Transverse colon (tissue), 4 donors: Measurements from ENCODE around the gene LZIC. TPM values are rescaled to one million over a fixed set of nuclear protein-coding genes. Genes with fewer than 3 reads are reported as not detected.

Experiments used
- DNase-seq: peaks from one replicate; pipeline ENCODE4 v3.0.0-alpha.2; 2019
- H3K27ac ChIP-seq, 4 donors: fragments of 200-600 bp; sonication (generic); 2 replicates each; pipeline ENCODE4 v1.5.1; 2016 to 2018; ENCODE audit warnings: inconsistent platforms in 4 of 4
- H3K27me3 ChIP-seq: fragments of 200-600 bp; sonication (generic); 2 replicates; pipeline ENCODE4 v1.5.1; 2017; ENCODE audit warnings: inconsistent platforms
- H3K36me3 ChIP-seq, 4 donors: fragments of 200-600 bp; sonication (generic); 2 replicates each; pipeline ENCODE4 v1.5.1; 2017 to 2019; ENCODE audit warnings: inconsistent platforms in 4 of 4
- H3K4me1 ChIP-seq, 4 donors: fragments of 200-600 bp; sonication (generic); 2 replicates each; pipeline ENCODE4 v1.5.1; 2017 to 2020; ENCODE audit warnings: inconsistent platforms in 4 of 4
- H3K4me3 ChIP-seq, 4 donors: fragments of 200-600 bp; sonication (generic); 1 replicate in 1 of 4; 2 replicates in 3 of 4; pipeline versions ENCODE4 v1.5.1 to v1.6.1; 2017 to 2019; ENCODE audit warnings: inconsistent platforms in 4 of 4
- H3K9me3 ChIP-seq, 2 donors: fragments of 200-600 bp; sonication (generic); 2 replicates each; pipeline ENCODE4 v1.5.1; 2017 to 2019; ENCODE audit warnings: inconsistent platforms in 2 of 2
- CTCF ChIP-seq, 5 experiments: fragments of 200-600 bp in 3 of 5; fragments of 450-650 bp in 2 of 5; sonication (generic) in 3 of 5; IDR thresholded peaks; 1 replicate in 2 of 5; 2 replicates in 3 of 5; pipeline ENCODE4 v1.5.1; 2016 to 2017; ENCODE audit warnings: antibody characterized with exemption in 5 of 5, inconsistent platforms in 3 of 5, mild to moderate bottlenecking in 2 of 5, moderate library complexity in 1 of 5
- EP300 ChIP-seq: sonication (generic); formaldehyde crosslinking; IDR thresholded peaks from one replicate; pipeline ENCODE4 v1.6.1; 2017; ENCODE audit warnings: antibody characterized with exemption, low read depth
- POLR2A ChIP-seq: fragments of 450-650 bp; IDR thresholded peaks from one replicate; pipeline ENCODE4 v1.6.1; 2016; ENCODE audit warnings: antibody characterized with exemption, mild to moderate bottlenecking, moderate library complexity
- POLR2AphosphoS5 ChIP-seq, 3 donors: sonication (generic); formaldehyde crosslinking; IDR thresholded peaks; one replicate each; pipeline ENCODE4 v1.6.1; 2016; ENCODE audit warnings: antibody characterized with exemption in 3 of 3
- WGBS, 2 donors: methylation state at CpG; one replicate each; pipeline ENCODE4 v1.1.5; 2018; ENCODE audit warnings: low coverage in 1 of 2; 5-methylcytosine and 5-hydroxymethylcytosine counted together
- in situ Hi-C, 4 donors: fragments of 200-750 bp; cut with MboI; loops; one replicate each; pipeline versions ENCODE4 v1.15.0 to v1.15.1; 2017; ENCODE audit warnings: low sequenced_read_pairs in 3 of 4, low pct_ligation_motif_present in 1 of 4, low pct_unique_long_range_greater_than_20kb in 1 of 4
- intact Hi-C: fragments of 100-400 bp; cut with DNase I; formaldehyde crosslinking; loops from one replicate; pipeline ENCODE4 v1.15.1; 2023; ENCODE audit warnings: low total_unique reads
- total RNA-seq, 4 donors: library from RNA; depleted of rRNA; stranded (reverse); fragments of >200 nt; gene quantifications; one replicate each; pipeline ENCODE4 v1.1.0, GENCODE V29; 2016

Gene LZIC
- total RNA-seq, 4 donors from 2014 or later, result 10.7 to 41.0 (median 26.6) TPM

DNA sequence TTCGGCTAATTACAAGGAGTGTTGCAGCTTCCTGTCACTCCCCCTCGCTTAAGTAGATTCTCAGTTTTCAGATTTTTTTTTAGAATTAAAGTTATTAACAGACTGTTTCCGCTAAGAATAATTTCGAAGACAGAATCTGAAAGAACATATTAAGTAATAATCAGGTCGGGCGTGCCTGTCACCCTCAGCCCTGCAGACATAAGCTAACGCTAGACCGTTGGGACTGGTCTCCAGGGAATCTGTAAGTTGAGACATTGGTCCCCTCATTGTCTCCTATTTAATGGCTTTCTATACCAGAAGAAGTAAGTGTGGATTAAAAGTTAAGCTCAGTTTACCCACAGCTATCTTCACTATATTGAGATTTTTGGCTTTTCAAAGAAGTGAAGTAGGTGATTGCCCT lies 14.5 kb upstream of the LZIC start:
- TF ChIP-seq POLR2A, result no peak
- TF ChIP-seq EP300, result no peak
- no peak for TF ChIP-seq CTCF (IDR thresholded peaks at IDR 0.05)
- TF ChIP-seq POLR2AphosphoS5 (IDR thresholded peaks at IDR 0.05), result no peak
- in situ Hi-C loops, result loop anchor here in 1 of 4 donors (10.0 kb wide), 1 partner anchor 77 kb away; the partner anchor contains the start of gene UBE4B

GRCh38 chr1:9946315-9946714 lies 3.1 kb upstream of the LZIC start:
- no peaks in the 10 kb centered on the region for H3K9me3 ChIP-seq
- no peak overlapping the region for H3K27ac ChIP-seq
- H3K4me1 ChIP-seq, result peaks cover 4 to 37% (median 17%) of the 10 kb centered on the region in 4 donors
- DNase-seq, result no peak
- H3K36me3 ChIP-seq, result no peaks in the 10 kb centered on the region
- H3K4me3 ChIP-seq, result no peak overlapping the region
- intact Hi-C loops, result no loop called here
- in situ Hi-C loops, result loop anchor here in 1 of 4 donors (10.0 kb wide), 1 partner anchor 72 kb away; no protein-coding TSS in a partner anchor
- TF ChIP-seq POLR2AphosphoS5 (IDR thresholded peaks at IDR 0.05), result no peak
- no peak for TF ChIP-seq CTCF (IDR thresholded peaks at IDR 0.05)
- TF ChIP-seq EP300, result no peak
- TF ChIP-seq POLR2A, result no peak
- no peaks in the 10 kb centered on the region for H3K27me3 ChIP-seq
- 96 to 100% methylated on average over 2 of the region's 2 CpGs for WGBS, 2 donors

More for the DNA sequence above, 14.5 kb upstream of the LZIC start:
- H3K27me3 ChIP-seq, result no peaks in the 10 kb centered on the region
- no peaks in the 10 kb centered on the region for H3K9me3 ChIP-seq
- H3K36me3 ChIP-seq, result no peaks in the 10 kb centered on the region
- WGBS, 2 donors, result 90 to 92% methylated on average over 8 of the region's 8 CpGs
- H3K4me1 ChIP-seq, result no peaks in the 10 kb centered on the region
- intact Hi-C loops, result no loop called here
- DNase-seq, result no peak
- no peak overlapping the region for H3K4me3 ChIP-seq
- no peak overlapping the region for H3K27ac ChIP-seq

DNA sequence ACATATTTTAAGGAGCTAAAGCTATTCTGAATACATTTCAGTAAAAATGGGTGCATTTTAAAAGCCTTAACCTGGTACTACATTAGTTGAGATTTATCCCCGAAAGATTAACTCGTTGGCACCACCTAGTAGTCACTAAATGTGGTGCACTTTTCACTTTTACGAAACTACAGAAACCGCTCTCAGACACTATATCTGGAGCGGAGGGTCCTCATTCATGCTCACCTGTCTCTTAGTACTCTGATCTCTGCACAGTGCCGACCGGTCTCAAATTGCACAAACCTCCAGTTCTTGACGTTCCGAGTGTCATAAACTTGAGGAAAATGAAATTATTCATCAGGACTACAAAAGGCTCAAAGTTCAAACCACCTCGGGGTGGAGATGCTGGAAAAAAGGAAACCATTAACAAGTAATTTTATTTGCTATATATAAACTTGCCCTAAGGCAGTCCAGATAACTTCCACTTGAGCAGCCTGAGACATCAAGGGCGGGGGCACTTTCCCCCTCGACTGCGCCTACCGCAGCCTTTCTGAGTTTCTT lies 722 bp downstream of the LZIC start:
- Histone ChIP-seq H3K27me3 (no peaks in the 10 kb centered on the region), H3K36me3 (peaks cover 0 to 6% (median 0%) of the 10 kb centered on the region in 4 donors), H3K9me3 (no peaks in the 10 kb centered on the region), H3K27ac (peak overlapping the region; percentile 92 to 94 (median 94)), H3K4me3 (peak overlapping the region; percentile 54 to 90 (median 61)), H3K4me1 (peaks cover 4 to 26% (median 15%) of the 10 kb centered on the region in 4 donors)
- intact Hi-C loops, result loop anchor here (2.0 kb wide), 1 partner anchor 68 kb away; no protein-coding TSS in a partner anchor
- peak; percentile 10 to 54 (median 39) for TF ChIP-seq CTCF (IDR thresholded peaks at IDR 0.05)
- peak in 1 of 3 donors; percentile 7 for TF ChIP-seq POLR2AphosphoS5 (IDR thresholded peaks at IDR 0.05)
- TF ChIP-seq EP300, result no peak
- no peak for TF ChIP-seq POLR2A
- in situ Hi-C loops, result loop anchor here in 1 of 4 donors (10.0 kb wide), 1 partner anchor 68 kb away; no protein-coding TSS in a partner anchor
- 0% methylated on average over 2 to 14 of the region's 14 CpGs for WGBS, 2 donors
- DNase-seq, result no peak

- no peak for DNase-seq
- Histone ChIP-seq H3K4me3 (no peak overlapping the region), H3K9me3 (no peaks in the 10 kb centered on the region), H3K36me3 (peaks cover 0 to 35% (median 9%) of the 10 kb centered on the region in 4 donors), H3K4me1 (peaks cover 0 to 8% (median 0%) of the 10 kb centered on the region in 4 donors), H3K27ac (no peak overlapping the region), H3K27me3 (no peaks in the 10 kb centered on the region)
- WGBS, 2 donors, result 77 to 87% methylated on average over 15 of the region's 15 CpGs
- intact Hi-C loops (no loop called here), in situ Hi-C loops (no loop called here)
- TF ChIP-seq POLR2A (no peak), POLR2AphosphoS5 (IDR thresholded peaks at IDR 0.05) (no peak), CTCF (IDR thresholded peaks at IDR 0.05) (no peak), EP300 (no peak)
Measured at GRCh38 chr1:9929431-9930385, 13.5 kb downstream of the LZIC start.
